Omental fat pad (tissue), 4 donors: Measurements from ENCODE around the gene DNER. TPM values are rescaled to one million over a fixed set of nuclear protein-coding genes. Genes with fewer than 3 reads are reported as not detected.

Source experiments
- ATAC-seq: fragments of 150-250 bp; one replicate; pipeline ENCODE4 v1.9.1; 2016; ENCODE audit warnings: mild to moderate bottlenecking, moderate library complexity; ENCODE audit not compliant: low FRiP score
- DNase-seq: peaks from one replicate; pipeline ENCODE4 v3.0.0-alpha.2; 2019; ENCODE audit warnings: low spot score
- CTCF ChIP-seq, 3 donors: fragments of 450-650 bp; IDR thresholded peaks; one replicate each; pipeline ENCODE4 v1.5.1; 2016 to 2017; ENCODE audit warnings: antibody characterized with exemption in 3 of 3, mild to moderate bottlenecking in 3 of 3, moderate library complexity in 2 of 3
- total RNA-seq, 4 donors: library from RNA; depleted of rRNA; stranded (reverse); fragments of >200 nt; gene quantifications; one replicate each; pipeline ENCODE4 v1.1.0, GENCODE V29; 2016

The DNER gene
- total RNA-seq, 4 donors from 2014 or later: 3.1 to 12.2 (median 8.7) TPM

DNA sequence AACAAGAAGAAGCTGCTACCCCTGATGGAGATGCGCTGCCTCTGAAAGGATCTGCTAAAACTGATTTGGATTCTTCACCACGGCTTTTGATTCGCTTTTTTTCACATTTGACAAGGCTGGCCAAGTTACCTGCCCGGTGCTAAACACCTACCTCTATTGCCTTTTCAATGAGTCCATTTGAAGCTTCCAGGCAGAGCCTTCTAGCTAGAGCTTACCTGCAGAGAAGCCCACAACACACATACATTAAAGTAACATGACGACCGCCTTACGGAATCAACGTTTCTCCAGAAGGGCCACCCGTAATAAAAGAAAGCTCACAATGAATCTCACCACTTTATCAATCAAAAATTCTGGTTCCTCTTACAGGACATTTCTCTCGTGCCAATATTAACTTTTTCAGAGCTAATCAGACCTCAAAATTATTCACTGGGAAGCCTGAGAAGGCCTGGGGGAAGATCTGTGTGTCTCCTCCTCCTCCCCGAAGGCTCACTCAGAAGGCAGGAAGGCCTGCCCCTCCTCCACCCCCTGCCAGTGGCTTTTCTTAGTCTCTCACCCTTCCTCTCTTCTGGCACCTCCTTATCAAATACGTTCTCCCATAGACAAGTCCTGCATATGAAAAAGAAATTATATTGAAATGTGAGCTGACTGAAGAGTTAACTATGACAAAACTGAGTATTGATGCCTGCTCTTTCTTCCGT, 171.0 kb downstream of the DNER start:
- DNase-seq: no peak
- no peak for TF ChIP-seq CTCF (IDR thresholded peaks at IDR 0.05)
- ATAC-seq: no peak

- ATAC-seq: no peak
- DNase-seq: no peak
- no peak for TF ChIP-seq CTCF (IDR thresholded peaks at IDR 0.05)
Observed at GRCh38 chr2:229539628-229540027, 174.7 kb downstream of the DNER start.

GRCh38 chr2:229531594-229531993, 182.8 kb downstream of the DNER start:
- TF ChIP-seq CTCF (IDR thresholded peaks at IDR 0.05): no peak
- no peak for DNase-seq
- no peak for ATAC-seq

DNA sequence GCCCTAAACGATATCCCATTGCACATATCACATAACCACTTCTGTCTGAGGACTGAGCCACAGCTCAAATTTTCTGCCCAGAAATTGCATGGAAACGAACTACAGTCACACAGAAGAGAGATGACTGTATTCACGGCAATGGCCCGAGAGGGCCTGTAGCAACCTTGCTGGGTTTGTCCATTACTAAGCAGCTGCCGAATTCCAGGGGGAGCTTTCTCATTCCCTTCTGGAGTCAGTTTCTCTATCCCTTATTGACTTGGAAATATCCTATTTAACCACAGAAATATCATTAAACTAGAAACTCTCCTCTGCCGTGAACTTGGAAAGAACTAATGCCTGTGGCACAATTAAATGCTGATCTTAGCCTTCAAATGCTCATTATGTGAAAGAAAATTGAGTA, 183.9 kb downstream of the DNER start:
- ATAC-seq (no peak), DNase-seq (no peak)
- no peak for TF ChIP-seq CTCF (IDR thresholded peaks at IDR 0.05)

DNA sequence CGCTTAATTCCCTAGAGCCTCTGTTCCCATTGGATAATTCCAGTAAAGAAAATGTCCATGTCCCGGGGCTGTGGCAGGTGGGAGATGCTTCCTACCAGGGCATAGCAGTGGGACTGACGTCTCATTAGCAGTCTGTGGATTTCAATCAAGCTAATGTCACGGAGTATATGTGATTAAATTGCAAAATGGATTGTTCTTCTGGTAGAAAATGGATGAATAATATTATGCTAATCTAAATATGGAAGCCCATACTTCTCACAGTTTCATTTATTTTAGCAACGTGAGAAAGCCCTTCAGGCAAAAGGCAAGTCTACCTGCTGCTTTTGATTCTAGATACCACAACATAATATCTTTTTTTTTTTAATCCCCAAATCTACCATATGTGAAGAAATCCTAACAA, 185.5 kb downstream of the DNER start:
- no peak for TF ChIP-seq CTCF (IDR thresholded peaks at IDR 0.05)
- ATAC-seq (no peak), DNase-seq (no peak)

DNA sequence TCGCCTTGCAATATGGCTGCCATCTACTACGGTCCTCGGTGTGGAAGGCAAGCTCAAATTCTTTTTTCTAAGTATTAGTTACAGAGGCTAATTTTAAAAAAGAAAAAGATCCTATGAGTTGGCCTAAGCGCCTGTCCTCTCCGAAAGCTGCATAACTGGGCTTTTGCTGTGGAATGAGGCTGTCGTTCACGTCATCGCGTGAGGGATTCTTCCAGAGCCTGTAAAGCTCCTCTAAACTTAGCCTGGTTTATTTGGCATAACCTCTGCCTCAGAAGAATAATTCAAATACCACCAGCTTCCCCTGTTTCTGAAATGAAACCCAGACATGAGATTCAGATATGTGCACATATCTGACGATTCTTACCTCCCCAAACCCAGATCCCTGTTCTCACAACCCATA, 187.4 kb downstream of the DNER start:
- no peak for ATAC-seq
- DNase-seq: no peak
- TF ChIP-seq CTCF (IDR thresholded peaks at IDR 0.05): no peak

DNA sequence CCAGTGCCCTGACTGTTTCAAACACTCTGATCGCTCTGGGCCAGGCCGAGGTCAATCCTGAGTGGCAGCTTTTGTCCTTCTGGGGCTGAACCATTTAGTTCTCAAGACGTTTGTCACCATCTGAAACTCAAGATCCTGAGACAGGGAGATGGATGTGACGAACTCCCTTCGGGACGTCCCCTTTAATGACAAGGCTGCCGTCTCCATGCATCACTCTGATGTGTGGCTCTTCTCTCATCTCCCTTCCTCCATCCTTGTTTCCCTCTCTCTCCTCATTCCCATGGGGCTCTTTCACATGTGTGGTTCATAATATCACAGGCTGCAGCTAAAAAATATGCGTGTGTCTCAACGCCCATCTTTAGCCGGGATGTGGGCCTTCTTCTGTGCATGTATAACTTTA, 189.6 kb downstream of the DNER start:
- ATAC-seq (no peak), DNase-seq (no peak)
- no peak for TF ChIP-seq CTCF (IDR thresholded peaks at IDR 0.05)
